Activated CD4-positive, alpha-beta T cell treated with anti-CD3 and anti-CD28 coated beads for 48 hours (primary cell): ENCODE data around the gene RB1.

Source experiments
- DNase-seq: peaks from one replicate; pipeline ENCODE4 v3.0.0-alpha.2; 2020

RB1 gene

DNA sequence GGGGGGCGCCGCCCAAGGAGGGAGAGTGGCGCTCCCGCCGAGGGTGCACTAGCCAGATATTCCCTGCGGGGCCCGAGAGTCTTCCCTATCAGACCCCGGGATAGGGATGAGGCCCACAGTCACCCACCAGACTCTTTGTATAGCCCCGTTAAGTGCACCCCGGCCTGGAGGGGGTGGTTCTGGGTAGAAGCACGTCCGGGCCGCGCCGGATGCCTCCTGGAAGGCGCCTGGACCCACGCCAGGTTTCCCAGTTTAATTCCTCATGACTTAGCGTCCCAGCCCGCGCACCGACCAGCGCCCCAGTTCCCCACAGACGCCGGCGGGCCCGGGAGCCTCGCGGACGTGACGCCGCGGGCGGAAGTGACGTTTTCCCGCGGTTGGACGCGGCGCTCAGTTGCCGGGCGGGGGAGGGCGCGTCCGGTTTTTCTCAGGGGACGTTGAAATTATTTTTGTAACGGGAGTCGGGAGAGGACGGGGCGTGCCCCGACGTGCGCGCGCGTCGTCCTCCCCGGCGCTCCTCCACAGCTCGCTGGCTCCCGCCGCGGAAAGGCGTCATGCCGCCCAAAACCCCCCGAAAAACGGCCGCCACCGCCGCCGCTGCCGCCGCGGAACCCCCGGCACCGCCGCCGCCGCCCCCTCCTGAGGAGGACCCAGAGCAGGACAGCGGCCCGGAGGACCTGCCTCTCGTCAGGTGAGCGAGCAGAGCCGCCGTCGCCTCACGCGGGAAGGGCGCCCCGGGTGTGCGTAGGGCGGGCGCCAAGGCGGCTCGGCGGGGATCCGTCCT is at the start of gene RB1:
RB1 (plus strand) TSS at position 393 of the 784 bp plus-strand sequence; CDS start at position 555, 162 bp downstream.
- peak; percentile 93 for DNase-seq

- DNase-seq = no peak
These were observed 49.7 kb upstream of the RB1 start for GRCh38 chr13:48253849-48254248.

- DNase-seq = no peak
These were observed 48.5 kb upstream of the RB1 start for GRCh38 chr13:48255090-48255489.

GRCh38 chr13:48255954-48256353 is 47.6 kb upstream of the RB1 start:
- DNase-seq = no peak

GRCh38 chr13:48258002-48258401 is 45.5 kb upstream of the RB1 start:
- no peak for DNase-seq

- DNase-seq = no peak
These were observed 45.1 kb upstream of the RB1 start for GRCh38 chr13:48258430-48258829.

DNA sequence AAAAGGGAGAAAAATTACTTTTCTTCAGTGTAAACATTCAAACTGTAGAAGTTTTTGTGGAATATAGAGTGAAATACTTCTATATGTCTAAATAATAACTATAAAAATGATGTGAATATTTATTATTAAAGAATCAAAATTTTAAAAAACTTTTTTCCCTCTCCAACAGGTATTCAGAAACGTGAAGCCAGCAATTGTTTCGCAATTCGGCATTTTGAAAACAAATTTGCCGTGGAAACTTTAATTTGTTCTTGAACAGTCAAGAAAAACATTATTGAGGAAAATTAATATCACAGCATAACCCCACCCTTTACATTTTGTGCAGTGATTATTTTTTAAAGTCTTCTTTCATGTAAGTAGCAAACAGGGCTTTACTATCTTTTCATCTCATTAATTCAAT is 42.6 kb upstream of the RB1 start:
- no peak for DNase-seq

- DNase-seq = no peak
These were observed 40.4 kb upstream of the RB1 start for GRCh38 chr13:48263196-48263595.

GRCh38 chr13:48264058-48264457 is 39.5 kb upstream of the RB1 start:
- no peak for DNase-seq

- peak; percentile 42 for DNase-seq
These were observed 38.2 kb upstream of the RB1 start for GRCh38 chr13:48265217-48265815.

- DNase-seq = no peak
These were observed 37.4 kb upstream of the RB1 start for GRCh38 chr13:48266150-48266549.

GRCh38 chr13:48266701-48267639 is 36.6 kb upstream of the RB1 start:
- no peak for DNase-seq

GRCh38 chr13:48268019-48268418 is 35.5 kb upstream of the RB1 start:
- no peak for DNase-seq

DNA sequence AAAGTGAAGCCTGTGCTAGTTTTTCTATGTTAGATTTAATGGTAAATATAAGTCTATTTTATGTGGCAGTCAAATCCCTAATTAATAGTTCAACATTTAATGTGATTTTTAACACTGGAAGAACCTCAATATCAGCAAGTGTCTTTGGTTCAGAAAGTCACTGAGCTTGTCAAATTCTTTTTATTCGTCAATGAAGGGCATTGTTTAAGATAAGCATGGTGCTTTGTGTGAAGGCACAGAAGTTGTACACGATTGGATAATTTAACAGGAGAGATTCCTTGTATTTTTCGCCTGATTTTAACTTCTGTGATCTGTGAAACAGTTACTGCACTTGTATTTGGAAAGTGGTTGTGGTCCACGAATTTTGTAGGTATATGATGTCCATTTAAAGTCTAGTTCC is 30.2 kb upstream of the RB1 start:
- no peak for DNase-seq

DNA sequence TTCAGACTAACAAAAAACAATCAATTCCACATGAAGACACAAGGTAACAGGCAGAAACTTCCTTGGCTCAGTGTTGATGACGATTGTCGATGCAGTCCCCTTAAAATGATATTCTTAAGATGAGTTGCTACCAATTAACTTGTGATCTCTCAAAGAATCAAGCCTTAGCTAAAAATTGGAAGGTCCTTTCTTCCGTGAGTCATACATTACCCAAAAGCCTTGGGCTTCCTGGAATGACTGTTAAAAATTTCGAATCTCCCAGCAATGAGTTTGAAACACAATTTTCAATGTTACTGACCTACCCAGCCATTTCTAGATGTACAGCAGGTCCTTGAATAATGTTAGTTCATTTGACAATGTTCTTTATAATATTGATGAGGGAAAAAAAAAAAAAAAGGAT is 28.0 kb upstream of the RB1 start:
- no peak for DNase-seq

DNA sequence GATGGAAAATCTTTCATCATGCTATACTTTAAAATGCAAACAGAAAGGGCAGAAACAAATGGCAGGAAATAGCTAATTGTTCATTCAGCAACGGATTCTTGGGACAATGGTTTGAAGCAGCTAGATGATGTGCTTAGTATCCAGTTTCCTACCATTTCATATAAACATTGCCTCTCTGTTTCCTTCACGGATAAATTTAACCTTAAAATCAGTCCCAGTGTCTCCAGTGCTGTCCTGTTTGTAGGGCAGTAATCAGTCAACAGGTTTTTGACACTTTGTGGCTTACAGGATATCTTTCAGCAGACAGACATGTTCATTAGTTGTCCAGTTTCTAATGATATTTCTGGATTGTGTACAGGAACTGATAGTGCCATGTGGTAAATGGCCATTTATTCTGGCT is 24.7 kb upstream of the RB1 start:
- DNase-seq = no peak

DNA sequence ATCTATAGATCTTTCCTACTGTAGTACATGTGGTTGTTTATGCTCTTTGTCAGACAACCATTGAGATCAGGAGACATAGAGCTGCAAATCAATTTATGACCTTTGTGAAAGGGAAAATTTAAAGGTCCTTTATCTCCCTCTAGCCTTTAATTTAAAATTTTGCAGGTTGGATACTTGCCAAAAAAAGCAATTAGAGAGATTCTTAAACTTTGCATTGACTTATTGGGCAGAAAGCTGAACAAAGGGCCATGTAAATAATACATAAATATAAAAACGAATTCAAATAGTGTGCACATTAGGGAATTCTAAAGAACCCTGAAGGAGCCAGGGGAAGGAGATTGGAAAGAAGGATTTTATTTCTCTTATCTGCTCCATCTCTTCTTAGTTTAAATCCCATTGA is 22.0 kb upstream of the RB1 start:
- no peak for DNase-seq

GRCh38 chr13:48291730-48292129 is 11.8 kb upstream of the RB1 start:
- no peak for DNase-seq

- no peak for DNase-seq
These were observed 10.9 kb upstream of the RB1 start for GRCh38 chr13:48292650-48293049.

- DNase-seq = no peak
These were observed 8.9 kb upstream of the RB1 start for GRCh38 chr13:48294653-48295052.

DNA sequence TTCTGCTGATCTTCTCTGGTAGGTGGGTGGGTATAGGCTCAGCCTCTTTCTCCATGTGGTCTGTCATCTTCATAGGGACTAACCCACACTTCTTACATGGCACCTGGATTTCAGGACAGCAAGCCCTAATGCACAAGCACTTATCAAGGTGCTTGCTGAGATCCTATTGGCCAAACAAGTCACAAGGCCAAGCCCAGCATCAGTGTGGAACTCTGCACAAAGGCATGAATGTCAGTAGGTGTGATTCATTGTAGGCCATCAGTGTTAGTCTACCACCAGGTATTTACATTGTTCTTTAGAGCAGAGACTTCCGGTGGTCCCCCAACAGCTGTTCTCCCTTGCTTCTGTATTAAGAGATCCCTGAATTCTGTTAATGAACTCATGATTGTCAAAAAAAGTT is 8.3 kb upstream of the RB1 start:
- no peak for DNase-seq

GRCh38 chr13:48296528-48296927 is 7.0 kb upstream of the RB1 start:
- no peak for DNase-seq

- no peak for DNase-seq
These were observed 6.3 kb upstream of the RB1 start for GRCh38 chr13:48297131-48297786.
